HCT116 (cell line): Measurements from ENCODE around the gene RADIL. TPM values are rescaled to one million over a fixed set of nuclear protein-coding genes. Genes with fewer than 3 reads are reported as not detected.

Experiments
- ATAC-seq: fragments of 200-7000 bp; cut with Tn5 transposase; 2 replicates; pipeline ENCODE4 v1.9.1; 2020; ENCODE audit warnings: mild to moderate bottlenecking, moderate library complexity
- BruUV-seq: library from RNA; stranded (reverse); fragments of 400-500 nt; replicated peaks from 2 replicates; lab custom pipeline; 2021; lab: Mats Ljungman, UMichigan
- CTCF ChIA-PET: fragments of 300-600 bp; sonication (Branson Sonifier 250); formaldehyde crosslinking; loops from one replicate; lab custom pipeline; 2021; ENCODE audit warnings: antibody characterized with exemption; lab: Charles Lee
- POLR2A ChIA-PET: fragments of 300-600, 350-600 bp; sonication (Branson Sonifier 250); formaldehyde crosslinking; loops from one replicate; lab custom pipeline; 2021; ENCODE audit warnings: antibody characterized with exemption; lab: Charles Lee
- RAD21 ChIA-PET, 2 experiments: fragments of 300-600 bp; sonication (Branson Sonifier 250); formaldehyde crosslinking; loops; one replicate each; lab custom pipeline; 2023; ENCODE audit warnings: low total read pairs in 2 of 2; ENCODE audit not compliant: uncharacterized antibody in 2 of 2, unreplicated experiment in 2 of 2, low non-redundant PET in 1 of 2; lab: Charles Lee
- DNase-seq: peaks from one replicate; pipeline ENCODE4 v3.0.0-alpha.2; 2010; ENCODE audit warnings: low read depth, low spot score
- H2AFZ ChIP-seq: fragments of 200-600 bp; shearing (Covaris generic), sonication (generic); 2 replicates; pipeline ENCODE4 v1.6.1; 2017; ENCODE audit warnings: low read depth, mixed run types, mixed read lengths, antibody characterized with exemption, low read length; ENCODE audit not compliant: poor library complexity, severe bottlenecking
- H3K27ac ChIP-seq: 2 replicates; pipeline ENCODE4 v1.5.1; 2012; ENCODE audit warnings: low read depth, low read length
- H3K27me3 ChIP-seq: fragments of 200-600 bp; sonication (generic); 2 replicates; pipeline ENCODE4 v1.6.1; 2016; ENCODE audit warnings: mixed run types, low read length, mixed read lengths; ENCODE audit not compliant: insufficient read depth
- H3K36me3 ChIP-seq, 2 experiments: fragments of 200-500 bp in 1 of 2; fragments of 200-600 bp in 1 of 2; sonication (Bioruptor generic) in 1 of 2; sonication (generic) in 1 of 2; 2 replicates each; pipeline versions ENCODE4 v1.5.1 to v1.6.1; 2014 to 2016; ENCODE audit warnings: low read length in 2 of 2, inconsistent platforms in 1 of 2, mixed read lengths in 1 of 2, mixed run types in 1 of 2; ENCODE audit not compliant: insufficient read depth in 2 of 2, control insufficient read depth in 1 of 2
- H3K4me1 ChIP-seq, 2 experiments: fragments of 200-600 bp in 1 of 2; sonication (generic) in 1 of 2; 2 replicates each; pipeline versions ENCODE4 v1.5.1 to v1.6.1; 2012 to 2017; ENCODE audit warnings: low read length in 2 of 2, inconsistent platforms in 1 of 2, mild to moderate bottlenecking in 1 of 2, mixed read lengths in 1 of 2, mixed run types in 1 of 2, moderate library complexity in 1 of 2; ENCODE audit not compliant: insufficient read depth in 2 of 2, control insufficient read depth in 1 of 2
- H3K4me2 ChIP-seq: fragments of 200-600 bp; sonication (generic); 2 replicates; pipeline ENCODE4 v1.6.1; 2017; ENCODE audit warnings: mixed run types, low read length, mixed read lengths
- H3K4me3 ChIP-seq, 2 experiments: fragments of 200-600 bp in 1 of 2; sonication (generic) in 1 of 2; replicated peaks in 1 of 2; 2 replicates each; pipeline ENCODE4 v1.5.1; 2011 to 2016; ENCODE audit warnings: low read length in 2 of 2, control low read depth in 1 of 2, low read depth in 1 of 2, mild to moderate bottlenecking in 1 of 2, mixed read lengths in 1 of 2, mixed run types in 1 of 2
- H3K79me2 ChIP-seq: fragments of 200-600 bp; sonication (generic); 2 replicates; pipeline ENCODE4 v1.6.1; 2017; ENCODE audit warnings: mild to moderate bottlenecking, mixed run types, low read length, moderate library complexity, mixed read lengths; ENCODE audit not compliant: insufficient read depth
- H3K9ac ChIP-seq: fragments of 200-600 bp; sonication (generic); 2 replicates; pipeline ENCODE4 v1.6.1; 2016; ENCODE audit warnings: low read length, mixed read lengths
- H3K9me2 ChIP-seq: fragments of 200-600 bp; sonication (generic), shearing (Covaris generic); 2 replicates; pipeline ENCODE4 v1.6.1; 2017; ENCODE audit warnings: mixed run types, mild to moderate bottlenecking, moderate library complexity; ENCODE audit not compliant: insufficient read depth
- H3K9me3 ChIP-seq, 2 experiments: fragments of 200-500 bp in 1 of 2; fragments of 200-600 bp in 1 of 2; sonication (Bioruptor generic) in 1 of 2; sonication (generic) in 1 of 2; 2 replicates each; pipeline ENCODE4 v1.6.1; 2014 to 2017; ENCODE audit warnings: low read length in 2 of 2, mixed read lengths in 2 of 2, inconsistent platforms in 1 of 2, low read depth in 1 of 2, mild to moderate bottlenecking in 1 of 2, mixed run types in 1 of 2, moderate library complexity in 1 of 2; ENCODE audit not compliant: control insufficient read depth in 1 of 2, insufficient read depth in 1 of 2
- H4K20me1 ChIP-seq: fragments of 200-600 bp; sonication (generic), shearing (Covaris generic); 2 replicates; pipeline ENCODE4 v1.6.1; 2017; ENCODE audit warnings: mixed run types, mild to moderate bottlenecking, moderate library complexity; ENCODE audit not compliant: insufficient read depth
- ATF3 ChIP-seq: IDR thresholded peaks from 2 replicates; pipeline ENCODE4 v1.6.1; 2012
- CEBPB ChIP-seq: IDR thresholded peaks from 2 replicates; pipeline ENCODE4 v1.6.1; 2012; ENCODE audit warnings: low read depth
- CTCF ChIP-seq, 3 experiments: fragments of 200-600 bp in 1 of 3; sonication (generic) in 1 of 3; IDR thresholded peaks in 2 of 3; conservative IDR thresholded peaks in 1 of 3; 2 replicates each; pipeline ENCODE4 v1.5.1; 2012 to 2017; ENCODE audit warnings: low read depth in 2 of 3, low read length in 2 of 3, antibody characterized with exemption in 1 of 3, borderline replicate concordance in 1 of 3, control low read depth in 1 of 3, mild to moderate bottlenecking in 1 of 3, mixed read lengths in 1 of 3, mixed run types in 1 of 3, moderate library complexity in 1 of 3; ENCODE audit not compliant: insufficient read depth in 1 of 3
- ELF1 ChIP-seq: IDR thresholded peaks from 2 replicates; pipeline ENCODE4 v1.6.1; 2012; ENCODE audit warnings: low read depth, borderline replicate concordance
- FOSL1 ChIP-seq: IDR thresholded peaks from 2 replicates; pipeline ENCODE4 v1.6.1; 2012; ENCODE audit warnings: low read depth
- POLR2A ChIP-seq: IDR thresholded peaks from 2 replicates; pipeline ENCODE4 v1.7.0; 2011; ENCODE audit warnings: borderline replicate concordance; ENCODE audit not compliant: insufficient read depth, insufficient read length; ENCODE audit errors: extremely low read depth
- RAD21 ChIP-seq: IDR thresholded peaks from 2 replicates; pipeline ENCODE4 v1.6.1; 2012; ENCODE audit warnings: low read depth, mild to moderate bottlenecking
- REST ChIP-seq: IDR thresholded peaks from 2 replicates; pipeline ENCODE4 v1.6.1; 2012; ENCODE audit warnings: low read depth
- SP1 ChIP-seq: IDR thresholded peaks from 2 replicates; pipeline ENCODE4 v1.6.1; 2012; ENCODE audit warnings: low read depth
- ZFX ChIP-seq: fragments of 450-650 bp; IDR thresholded peaks from 2 replicates; pipeline ENCODE4 v1.6.1; 2017
- intact Hi-C: fragments of 100-400 bp; cut with micrococcal nuclease; formaldehyde crosslinking; loops from 2 replicates; pipeline ENCODE4 v1.10.0; 2022
- total RNA-seq: library from RNA; stranded (reverse); gene quantifications from one replicate; pipeline ENCODE4 v1.2.1, GENCODE V29; 2021; ENCODE audit not compliant: unreplicated experiment

Gene RADIL
- total RNA-seq, 1 experiment from 2014 or later: 5.3 TPM

- BruUV-seq: no TSS peak
- H3K9me3 ChIP-seq: no peaks in the 10 kb centered on the region
- H3K4me3 ChIP-seq: no peak overlapping the region
- no peak overlapping the region for H3K27ac ChIP-seq
- no peak for DNase-seq
- no peaks in the 10 kb centered on the region for H3K4me1 ChIP-seq
- H2AFZ ChIP-seq: no peak overlapping the region
- H4K20me1 ChIP-seq: no peaks in the 10 kb centered on the region
- H3K36me3 ChIP-seq: no peaks in the 10 kb centered on the region
- TF ChIP-seq SP1 (no peak), FOSL1 (no peak), CEBPB (no peak), REST (no peak), ATF3 (no peak), ELF1 (no peak), RAD21 (no peak), CTCF (IDR thresholded peaks at IDR 0.05 in 2 of 3, conservative IDR thresholded peaks at IDR 0.05 in 1 of 3; ENCODE audit: borderline replicate concordance in 1 of 3, insufficient read depth in 1 of 3, low read depth in 2 of 3, low read length in 2 of 3) (no peak), ZFX (no peak), POLR2A (no peak)
- ChIA-PET RAD21 (no interaction called here), CTCF (interaction anchor here (0.9 kb wide), 1 partner anchor 67 kb away, joined by 3 read pairs; the partner anchor contains the start of gene RADIL), POLR2A (no interaction called here)
- H3K9me2 ChIP-seq: no peaks in the 10 kb centered on the region
- no peaks in the 10 kb centered on the region for H3K27me3 ChIP-seq
- no peak overlapping the region for H3K9ac ChIP-seq
- no peak for ATAC-seq
- no peaks in the 10 kb centered on the region for H3K79me2 ChIP-seq
- intact Hi-C loops: no loop called here
- H3K4me2 ChIP-seq: no peak overlapping the region
These were observed 67.0 kb downstream of the RADIL start for GRCh38 chr7:4816419-4817080.
